NCI-H1694 treated with DMSO at 0.1 percent for 48 hours (cell line): ENCODE results near the gene PCDHGB3.
A peak's percentile ranks its signal among the peaks of the same experiment; 100 is the strongest.
"Not testable (repeated sequence)": the region's sequence is repeated elsewhere in the genome, so short reads cannot be mapped to it uniquely, and the experiment has no call there.

Source experiments
- DNase-seq: peaks from one replicate; lab custom pipeline; 2025; lab: John Stamatoyannopoulos, UW

PCDHGB3 gene

DNA sequence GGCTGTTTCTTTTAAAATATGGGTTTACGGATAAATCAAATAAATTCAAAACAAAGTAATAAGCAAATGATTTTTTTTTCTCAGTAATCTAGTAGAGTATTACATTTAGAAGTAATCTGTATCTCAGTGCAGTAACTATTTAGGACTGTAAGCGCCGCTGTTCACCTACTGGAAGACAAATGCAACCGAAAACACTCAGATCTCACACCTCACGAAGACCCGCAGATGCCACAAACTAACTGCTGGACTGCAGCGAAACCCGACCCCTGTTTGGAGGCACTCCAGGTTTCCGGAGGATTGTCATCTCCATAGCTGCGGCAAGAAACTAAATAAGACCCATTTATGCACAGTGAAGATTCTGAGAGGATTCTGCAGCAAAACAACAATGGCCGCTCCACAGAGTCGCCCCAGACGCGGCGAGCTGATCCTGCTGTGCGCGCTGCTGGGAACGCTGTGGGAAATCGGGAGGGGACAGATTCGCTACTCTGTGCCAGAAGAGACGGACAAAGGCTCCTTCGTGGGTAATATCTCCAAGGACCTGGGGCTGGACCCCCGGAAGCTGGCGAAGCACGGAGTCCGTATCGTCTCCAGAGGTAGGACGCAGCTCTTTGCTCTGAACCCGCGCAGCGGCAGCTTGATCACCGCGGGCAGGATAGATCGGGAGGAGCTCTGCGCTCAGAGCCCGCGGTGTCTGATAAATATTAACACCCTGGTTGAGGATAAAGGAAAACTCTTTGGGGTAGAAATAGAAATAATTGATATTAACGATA, 22.6 kb downstream of the PCDHGB3 start, which contains the start of gene PCDHGA8:
PCDHGA8 (plus strand) TSS at position 205 of the 770 bp plus-strand sequence; CDS start at position 386, 181 bp downstream.
- no peak for DNase-seq

DNA sequence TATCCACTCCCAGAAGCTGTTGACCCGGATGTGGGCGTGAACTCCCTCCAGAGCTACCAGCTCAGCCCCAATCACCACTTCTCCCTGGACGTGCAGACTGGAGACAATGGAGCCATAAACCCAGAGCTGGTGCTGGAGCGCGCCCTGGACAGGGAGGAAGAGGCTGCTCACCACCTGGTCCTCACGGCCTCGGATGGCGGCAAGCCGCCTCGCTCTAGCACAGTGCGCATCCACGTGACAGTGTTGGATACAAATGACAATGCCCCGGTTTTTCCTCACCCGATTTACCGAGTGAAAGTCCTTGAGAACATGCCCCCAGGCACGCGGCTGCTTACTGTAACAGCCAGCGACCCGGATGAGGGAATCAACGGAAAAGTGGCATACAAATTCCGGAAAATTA, 23.2 kb downstream of the PCDHGB3 start:
- DNase-seq = no peak

GRCh38 chr5:141394401-141395187, 24.6 kb downstream of the PCDHGB3 start:
- DNase-seq = not testable (repeated sequence)

- DNase-seq = not testable (repeated sequence)
Measured at GRCh38 chr5:141397756-141398551, 27.9 kb downstream of the PCDHGB3 start, which contains the start of gene PCDHGB5. Gene PCDHGB5, plus strand, starts transcription at chr5:141397947. Its CDS starts 181 bp downstream, at chr5:141398128.

DNA sequence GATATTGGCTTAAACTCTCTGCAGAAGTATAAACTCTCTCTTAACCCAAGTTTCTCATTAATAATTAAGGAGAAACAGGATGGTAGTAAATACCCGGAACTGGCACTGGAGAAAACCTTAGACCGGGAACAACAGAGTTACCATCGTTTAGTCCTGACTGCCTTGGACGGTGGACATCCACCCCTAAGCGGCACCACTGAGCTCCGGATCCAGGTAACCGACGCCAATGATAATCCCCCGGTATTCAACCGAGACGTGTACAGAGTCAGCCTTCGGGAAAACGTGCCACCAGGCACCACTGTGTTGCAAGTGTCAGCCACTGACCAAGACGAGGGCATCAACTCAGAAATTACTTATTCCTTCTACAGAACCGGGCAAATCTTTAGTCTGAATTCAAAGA, 28.6 kb downstream of the PCDHGB3 start:
- DNase-seq = no peak

DNA sequence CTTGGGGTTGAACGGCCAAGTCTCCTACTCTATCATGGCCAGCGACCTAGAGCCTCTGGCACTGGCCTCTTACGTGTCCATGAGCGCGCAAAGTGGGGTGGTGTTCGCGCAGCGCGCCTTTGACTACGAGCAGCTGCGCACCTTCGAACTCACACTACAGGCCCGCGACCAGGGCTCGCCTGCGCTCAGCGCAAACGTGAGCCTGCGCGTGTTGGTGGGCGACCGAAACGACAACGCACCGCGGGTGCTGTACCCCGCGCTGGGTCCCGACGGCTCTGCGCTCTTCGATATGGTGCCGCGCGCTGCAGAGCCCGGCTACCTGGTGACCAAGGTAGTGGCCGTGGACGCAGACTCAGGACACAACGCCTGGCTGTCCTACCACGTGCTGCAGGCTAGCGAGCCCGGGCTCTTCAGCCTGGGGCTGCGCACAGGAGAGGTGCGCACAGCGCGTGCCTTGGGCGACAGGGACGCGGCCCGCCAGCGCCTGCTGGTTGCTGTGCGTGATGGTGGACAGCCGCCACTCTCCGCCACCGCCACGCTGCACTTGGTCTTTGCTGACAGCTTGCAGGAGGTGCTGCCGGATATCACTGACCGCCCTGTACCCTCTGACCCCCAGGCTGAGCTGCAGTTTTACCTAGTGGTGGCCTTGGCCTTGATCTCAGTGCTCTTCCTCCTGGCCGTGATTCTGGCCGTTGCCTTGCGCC, 29.7 kb downstream of the PCDHGB3 start:
- no peak for DNase-seq

- no peak for DNase-seq
Measured at GRCh38 chr5:141402553-141403243, 32.7 kb downstream of the PCDHGB3 start, which contains the start of gene PCDHGA9. Gene PCDHGA9, plus strand, starts transcription at chr5:141402778. Its CDS starts 175 bp downstream, at chr5:141402953.

GRCh38 chr5:141403387-141403786, 33.3 kb downstream of the PCDHGB3 start:
- no peak for DNase-seq

- DNase-seq = not testable (repeated sequence)
Measured at GRCh38 chr5:141407790-141408505, 37.9 kb downstream of the PCDHGB3 start, which contains the start of gene PCDHGB6. Gene PCDHGB6, plus strand, starts transcription at chr5:141408021. Its CDS starts 182 bp downstream, at chr5:141408203.

- no peak for DNase-seq
Measured at GRCh38 chr5:141409598-141410306, 39.7 kb downstream of the PCDHGB3 start.

- no peak for DNase-seq
Measured at GRCh38 chr5:141411575-141411974, 41.5 kb downstream of the PCDHGB3 start.

DNA sequence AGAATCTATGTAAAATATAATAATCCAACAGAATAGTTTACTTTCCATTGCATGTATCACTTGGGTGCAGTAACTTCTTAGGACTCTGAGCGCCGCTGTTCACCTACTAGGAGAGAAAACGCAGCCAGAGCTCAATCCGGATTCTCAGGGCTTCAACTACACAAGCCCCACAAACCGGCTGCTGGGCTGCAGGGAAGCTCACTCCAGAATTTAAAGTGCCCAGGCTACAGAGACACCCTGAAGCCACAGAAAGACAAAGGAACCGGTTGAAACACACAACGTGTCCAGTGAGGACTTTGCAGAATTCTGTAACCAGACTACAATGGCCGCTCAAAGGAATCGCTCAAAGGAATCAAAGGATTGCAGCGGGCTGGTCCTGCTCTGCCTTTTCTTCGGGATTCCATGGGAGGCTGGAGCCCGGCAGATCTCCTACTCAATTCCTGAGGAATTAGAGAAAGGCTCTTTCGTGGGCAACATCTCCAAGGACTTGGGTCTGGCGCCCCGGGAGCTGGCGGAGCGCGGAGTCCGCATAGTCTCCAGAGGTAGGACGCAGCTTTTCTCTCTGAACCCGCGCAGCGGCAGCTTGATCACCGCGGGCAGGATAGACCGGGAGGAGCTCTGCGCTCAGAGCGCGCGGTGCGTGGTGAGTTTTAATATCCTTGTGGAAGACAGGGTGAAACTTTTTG, 43.0 kb downstream of the PCDHGB3 start, which contains the start of gene PCDHGA10:
PCDHGA10 (plus strand) TSS at position 134 of the 686 bp plus-strand sequence; CDS start at position 323, 189 bp downstream.
- DNase-seq = peak; percentile 45

- DNase-seq = no peak
Measured at GRCh38 chr5:141413540-141414069, 43.6 kb downstream of the PCDHGB3 start.

GRCh38 chr5:141414548-141415274, 44.7 kb downstream of the PCDHGB3 start:
- DNase-seq = not testable (repeated sequence)

- not testable (repeated sequence) for DNase-seq
Measured at GRCh38 chr5:141415275-141415618, 45.2 kb downstream of the PCDHGB3 start.

GRCh38 chr5:141417494-141418172, 47.6 kb downstream of the PCDHGB3 start, which contains the start of gene PCDHGB7:
Gene PCDHGB7, plus strand, starts transcription at chr5:141417677. Its CDS starts 183 bp downstream, at chr5:141417860.
- DNase-seq = not testable (repeated sequence)
